HG02610 (cell line): ENCODE data around the gene GAREM2.

ENCODE experiments used
- ATAC-seq: cut with Tn5 transposase; IDR thresholded peaks from one replicate; pipeline ENCODE4 v1.9.1; 2021; ENCODE audit warnings: mild to moderate bottlenecking, moderate library complexity; ENCODE audit not compliant: unreplicated experiment

The GAREM2 gene

DNA sequence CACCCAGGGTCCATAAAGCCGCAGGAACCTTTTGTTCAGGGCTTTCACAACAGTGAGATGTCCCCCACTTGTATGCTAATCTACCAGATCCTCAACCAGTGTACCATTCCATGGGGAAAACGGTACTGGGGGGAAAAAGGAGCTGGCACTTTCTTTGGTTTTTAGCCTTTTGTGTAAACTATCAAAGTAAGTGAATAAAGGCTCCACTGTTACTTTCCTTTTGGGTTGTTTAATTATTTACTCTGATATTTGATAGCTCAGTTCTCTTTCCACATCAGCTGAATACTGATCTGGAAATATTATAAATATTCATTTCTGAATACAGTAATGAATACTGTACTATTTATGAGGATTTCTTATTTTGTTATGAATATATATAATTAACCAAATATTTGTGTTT, 51.2 kb downstream of the GAREM2 start:
- ATAC-seq: no peak

DNA sequence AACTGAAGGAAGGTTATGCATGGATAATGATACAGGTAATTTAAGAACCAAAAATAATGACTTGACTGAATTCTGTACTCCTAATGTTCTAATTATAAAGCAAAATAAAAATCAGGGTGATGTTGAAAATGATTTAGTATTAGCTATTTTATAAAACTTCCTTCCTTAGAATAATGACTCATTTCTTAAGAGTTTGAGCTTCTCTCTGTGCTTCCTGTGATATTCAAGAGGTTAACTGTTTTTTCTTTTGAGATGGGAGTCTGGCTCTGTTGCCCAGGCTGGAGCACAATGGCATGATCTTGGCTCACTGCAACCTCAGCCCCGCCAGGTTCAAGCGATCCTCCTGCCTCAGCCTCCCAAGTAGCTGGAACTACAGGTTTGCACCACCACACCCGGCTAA, 56.7 kb downstream of the GAREM2 start:
- no peak for ATAC-seq

DNA sequence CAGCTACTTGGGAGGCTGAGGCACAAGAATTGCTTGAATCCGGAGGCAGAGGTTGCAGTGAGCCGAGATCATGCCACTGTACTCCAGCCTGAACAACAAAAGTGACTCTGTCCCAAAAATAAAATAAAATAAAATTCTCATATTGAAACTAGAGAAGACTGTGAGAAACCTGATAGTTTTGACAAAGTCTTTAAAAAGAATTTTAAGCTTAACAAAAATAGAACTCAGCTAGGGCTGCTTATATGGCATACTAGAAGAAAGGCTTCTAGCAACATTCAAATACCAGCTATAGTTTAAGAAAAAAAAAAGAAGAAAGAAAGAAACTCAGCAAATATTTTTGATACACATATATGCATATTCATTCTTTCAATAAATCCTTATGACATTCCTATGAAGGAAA, 57.9 kb downstream of the GAREM2 start:
- no peak for ATAC-seq

DNA sequence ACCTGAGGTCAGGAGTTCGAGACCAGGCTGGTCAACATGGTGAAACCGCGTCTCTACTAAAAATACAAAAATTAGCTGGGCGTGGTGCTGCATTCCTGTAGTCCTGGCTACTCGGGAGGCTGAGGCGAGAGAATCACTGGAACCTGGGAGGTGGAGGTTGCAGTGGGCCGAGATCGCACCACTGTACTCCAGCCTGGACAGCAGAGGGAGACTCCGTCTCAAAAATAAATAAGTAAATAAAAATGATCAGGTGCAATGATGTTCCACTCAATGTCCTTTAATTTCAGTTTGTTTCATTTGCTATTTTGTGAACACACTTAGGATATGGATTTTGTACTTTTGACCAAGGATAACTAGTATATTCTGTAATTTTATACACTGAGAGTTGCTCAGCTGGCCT, 62.2 kb downstream of the GAREM2 start:
- ATAC-seq: no peak

DNA sequence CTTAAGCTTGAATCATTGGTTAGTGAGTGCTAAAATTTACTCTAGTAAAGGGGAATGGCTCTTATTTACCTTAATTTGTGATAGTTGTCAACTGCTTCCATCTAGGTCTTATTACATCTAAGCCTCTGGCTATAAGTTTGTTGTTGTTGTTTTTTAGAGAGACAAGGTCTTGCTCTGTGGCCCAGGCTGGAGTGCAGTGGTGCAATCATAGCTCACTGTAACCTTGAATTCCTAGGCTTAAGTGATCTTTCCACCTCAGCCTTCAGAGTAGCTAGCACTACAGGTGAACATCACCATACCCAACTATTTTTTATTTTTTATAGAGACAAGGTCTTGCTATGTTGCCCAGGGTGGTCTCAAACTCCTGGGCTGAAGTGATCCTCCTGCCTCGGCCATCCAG, 65.0 kb downstream of the GAREM2 start:
- no peak for ATAC-seq

DNA sequence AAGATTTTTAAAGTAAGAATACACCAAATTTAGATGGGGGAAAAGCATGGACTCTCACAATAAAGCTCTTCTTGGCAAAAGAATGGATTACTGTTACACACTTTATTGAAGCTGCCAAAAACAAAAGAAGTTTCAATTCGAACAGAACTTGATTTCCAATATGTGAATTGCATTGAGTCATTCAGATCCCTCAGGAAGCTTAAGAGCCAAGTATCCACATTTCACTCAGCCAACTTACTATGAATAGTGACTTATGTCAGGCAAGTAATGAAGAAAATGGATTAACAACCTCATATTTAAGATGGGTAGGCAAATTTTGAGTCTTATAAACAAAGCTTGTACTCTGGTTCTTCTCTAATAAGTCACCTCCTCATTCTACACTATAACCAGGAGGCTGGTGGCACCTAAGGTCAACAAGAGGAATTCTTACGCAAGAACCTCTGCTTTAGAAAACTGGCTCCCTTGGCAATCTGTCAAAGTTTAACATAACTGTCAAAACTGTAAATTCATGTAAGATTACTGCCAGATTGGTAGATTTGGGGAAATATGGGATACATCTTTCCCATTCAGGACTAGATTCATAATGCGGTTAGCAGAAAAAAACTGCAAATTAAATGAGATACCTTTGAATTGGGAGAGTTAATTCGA, 65.5 kb downstream of the GAREM2 start:
- no peak for ATAC-seq
